GM21381 (cell line): ENCODE results near the gene CLIP2.
"Not testable (repeated sequence)": the region's sequence is repeated elsewhere in the genome, so short reads cannot be mapped to it uniquely, and the experiment has no call there.

ENCODE experiments used
- ATAC-seq: cut with Tn5 transposase; IDR thresholded peaks from one replicate; pipeline ENCODE4 v1.9.1; 2021; ENCODE audit warnings: mild to moderate bottlenecking, moderate library complexity; ENCODE audit not compliant: unreplicated experiment

CLIP2 gene

DNA sequence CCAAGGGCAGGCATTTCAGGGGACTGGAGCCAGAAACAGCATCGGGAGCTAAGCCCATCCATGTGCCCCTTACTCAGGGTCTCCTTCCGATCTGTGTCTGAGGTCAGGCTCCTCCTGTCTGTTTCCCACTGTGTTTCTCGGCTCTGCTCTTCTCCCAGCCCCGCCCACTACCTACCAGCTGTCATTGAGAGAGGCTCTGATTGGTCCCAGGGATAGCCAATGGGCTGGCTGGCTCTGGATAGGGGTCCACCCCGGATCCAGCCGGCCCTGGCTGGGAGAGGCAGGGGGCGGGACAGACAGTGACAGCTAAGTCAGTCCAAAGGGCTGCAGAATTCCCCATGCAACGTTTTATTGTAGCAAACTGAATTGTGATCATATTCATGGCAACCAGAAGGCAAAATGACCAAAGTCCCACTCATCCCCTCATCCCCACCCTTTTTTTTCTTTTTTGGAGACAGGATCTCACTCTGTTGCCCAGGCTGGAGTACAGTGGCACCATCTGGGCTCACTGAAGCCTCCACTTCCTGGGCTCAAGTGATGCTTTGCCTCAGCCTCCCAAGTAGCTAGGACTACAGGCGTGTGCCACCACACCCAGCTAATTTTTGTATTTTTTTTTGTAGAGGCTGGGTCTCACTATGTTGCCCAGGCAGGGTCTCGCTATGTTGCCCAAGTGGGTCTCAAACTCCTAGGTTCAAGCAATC lies 76.3 kb downstream of the CLIP2 start:
- no peak for ATAC-seq

DNA sequence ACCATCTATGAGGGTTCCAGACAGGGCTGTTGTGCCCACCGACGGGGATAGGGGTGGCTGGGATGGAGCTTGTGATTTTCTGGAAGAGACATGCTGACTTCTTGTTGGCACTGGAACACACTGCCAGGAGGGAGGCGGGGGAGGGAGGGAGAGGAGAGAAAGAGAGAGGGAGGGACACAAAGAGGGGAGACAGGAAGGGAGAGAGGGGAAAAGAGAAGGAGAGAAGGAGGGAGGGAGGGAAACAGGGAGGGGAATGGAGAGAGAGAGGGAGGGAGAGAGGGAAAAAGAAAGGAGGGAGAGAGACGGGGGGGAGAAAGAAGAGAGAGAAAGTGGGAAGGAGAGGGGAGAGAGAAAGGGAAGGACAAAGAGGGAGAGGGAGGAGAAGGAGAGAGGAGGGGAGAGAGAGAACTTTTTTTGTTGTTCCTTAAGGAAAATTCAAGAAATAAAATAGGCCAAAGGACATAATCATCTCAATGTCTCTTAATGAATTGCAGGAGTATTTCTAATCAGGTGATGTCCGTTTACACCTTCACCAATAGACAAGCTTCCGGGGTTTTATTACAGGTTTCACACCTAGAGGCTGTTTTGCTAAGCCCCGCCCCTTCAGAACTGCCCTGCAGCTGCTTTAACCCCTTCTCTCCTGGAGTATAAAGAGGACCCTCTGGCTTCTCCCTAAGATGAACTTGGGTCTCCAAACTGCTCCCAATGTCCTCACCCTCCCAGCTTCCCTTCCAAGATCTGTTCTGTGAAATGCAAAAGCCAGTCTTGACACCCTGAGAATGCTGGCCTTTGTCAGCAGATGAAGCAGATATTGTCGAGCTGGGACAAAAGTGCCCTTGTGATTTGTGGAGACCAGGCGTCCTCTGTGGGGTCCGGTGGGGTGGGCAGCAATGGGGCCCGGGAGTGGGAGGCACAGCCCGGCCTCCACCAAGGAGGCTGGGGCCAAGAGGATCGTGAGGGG lies 82.5 kb downstream of the CLIP2 start:
- ATAC-seq = no peak

DNA sequence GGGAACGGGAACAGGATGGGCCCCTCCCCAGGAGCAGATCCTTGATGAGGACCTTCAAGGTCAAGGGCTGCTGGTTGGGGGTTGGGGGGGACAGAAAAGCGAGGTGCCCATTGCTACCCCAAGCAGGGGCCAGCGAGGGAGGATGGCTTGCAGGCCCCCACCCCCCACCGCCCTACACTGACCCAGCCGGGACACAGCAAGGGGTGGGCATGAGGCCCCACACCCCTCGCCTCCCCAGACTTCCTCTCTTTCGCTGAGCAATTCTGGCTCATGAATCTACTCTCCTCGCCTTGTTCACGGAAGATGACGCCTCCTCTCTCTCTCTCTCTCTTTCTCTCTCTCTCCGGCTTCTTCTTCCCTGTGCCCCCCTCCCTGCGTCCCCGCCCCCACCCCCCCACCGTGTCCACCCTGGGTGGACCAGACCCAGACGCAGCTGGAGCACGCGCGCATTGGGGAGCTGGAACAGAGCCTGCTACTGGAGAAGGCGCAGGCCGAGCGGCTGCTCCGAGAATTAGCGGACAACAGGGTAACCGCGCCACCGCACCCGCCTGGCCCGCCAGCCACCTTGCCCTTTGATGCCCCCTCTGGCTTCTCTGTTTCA lies 83.4 kb downstream of the CLIP2 start:
- ATAC-seq = no peak

DNA sequence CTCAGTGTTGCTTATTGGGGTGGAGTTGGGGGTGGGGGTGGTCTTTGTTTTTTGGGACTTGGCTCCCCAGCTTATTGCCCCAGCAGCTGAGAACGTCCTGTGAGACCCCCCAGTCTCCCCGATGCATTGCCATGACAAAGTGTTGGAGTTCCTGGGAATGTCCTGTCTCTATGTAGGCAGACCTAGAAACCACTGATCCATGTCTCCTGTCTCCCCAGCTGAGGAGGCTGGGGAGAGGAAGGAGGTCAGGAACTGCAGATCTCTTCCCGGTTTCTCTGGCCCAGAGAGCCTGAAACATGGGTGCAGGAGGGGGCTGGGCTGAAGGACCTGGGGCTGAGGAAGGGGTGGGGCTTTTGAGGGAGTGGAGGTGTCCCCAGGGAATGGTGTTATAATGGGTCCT lies 84.3 kb downstream of the CLIP2 start:
- no peak for ATAC-seq

DNA sequence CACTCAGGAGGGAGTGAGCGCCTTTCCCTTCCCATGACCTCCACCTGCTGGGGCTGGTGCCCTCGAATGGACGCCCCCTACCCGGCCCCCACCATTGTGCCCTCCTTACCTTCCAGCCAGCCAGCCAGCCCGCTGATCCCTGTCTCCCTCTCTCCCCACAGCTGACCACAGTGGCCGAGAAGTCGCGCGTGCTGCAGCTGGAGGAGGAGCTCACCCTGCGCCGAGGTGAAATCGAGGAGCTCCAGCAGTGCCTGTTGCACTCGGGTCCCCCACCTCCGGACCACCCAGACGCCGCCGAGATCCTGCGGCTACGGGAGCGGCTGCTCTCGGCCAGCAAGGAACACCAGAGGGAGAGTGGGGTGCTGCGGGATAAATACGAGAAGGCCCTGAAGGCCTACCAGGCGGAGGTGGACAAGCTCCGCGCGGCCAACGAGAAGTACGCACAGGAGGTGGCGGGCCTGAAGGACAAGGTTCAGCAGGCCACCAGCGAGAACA lies 86.6 kb downstream of the CLIP2 start:
- no peak for ATAC-seq

DNA sequence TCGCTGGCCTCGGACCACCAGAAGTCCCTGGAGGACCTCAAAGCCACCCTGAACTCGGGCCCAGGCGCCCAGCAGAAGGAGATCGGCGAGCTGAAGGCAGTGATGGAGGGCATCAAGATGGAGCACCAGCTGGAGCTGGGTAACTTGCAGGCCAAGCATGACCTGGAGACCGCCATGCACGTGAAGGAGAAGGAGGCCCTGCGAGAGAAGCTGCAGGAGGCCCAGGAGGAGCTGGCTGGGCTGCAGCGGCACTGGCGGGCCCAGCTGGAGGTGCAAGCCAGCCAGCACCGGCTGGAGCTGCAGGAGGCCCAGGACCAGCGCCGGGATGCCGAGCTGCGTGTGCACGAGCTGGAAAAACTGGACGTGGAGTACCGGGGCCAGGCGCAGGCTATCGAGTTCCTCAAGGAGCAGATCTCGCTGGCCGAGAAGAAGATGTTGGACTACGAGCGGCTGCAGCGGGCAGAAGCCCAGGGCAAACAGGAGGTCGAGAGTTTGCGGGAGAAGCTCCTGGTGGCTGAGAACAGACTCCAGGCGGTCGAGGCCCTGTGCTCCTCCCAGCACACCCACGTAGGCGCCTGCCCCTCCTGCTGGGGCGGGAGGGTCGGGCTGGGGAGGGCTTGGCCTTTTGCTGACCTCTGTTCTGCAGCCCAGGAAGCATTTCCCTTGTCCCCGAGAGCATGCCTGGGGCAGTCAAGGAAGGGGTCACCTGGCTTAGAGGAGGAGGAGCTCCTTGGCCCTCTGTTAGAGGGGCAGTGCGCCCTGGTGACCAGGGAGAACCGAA lies 87.2 kb downstream of the CLIP2 start:
- no peak for ATAC-seq

DNA sequence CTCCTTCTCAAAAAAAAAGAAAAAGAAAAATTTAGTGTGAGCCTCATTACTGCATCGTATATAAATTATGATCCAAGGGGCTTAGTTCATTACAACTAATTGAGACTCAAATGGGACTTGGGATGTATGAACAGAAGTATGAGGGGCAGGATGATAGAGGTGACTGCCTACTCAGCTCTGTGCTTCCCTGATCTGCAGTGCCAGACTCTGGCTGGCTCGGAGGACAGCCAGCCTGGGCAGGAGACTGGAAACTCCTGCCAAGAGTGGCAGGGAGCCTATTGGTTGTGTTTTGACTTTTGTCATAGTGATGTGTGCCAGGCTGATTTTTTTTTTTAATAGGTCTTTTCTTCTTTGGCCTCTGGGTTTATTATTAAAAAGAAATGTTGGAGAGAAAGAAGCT lies 90.7 kb downstream of the CLIP2 start:
- no peak for ATAC-seq

DNA sequence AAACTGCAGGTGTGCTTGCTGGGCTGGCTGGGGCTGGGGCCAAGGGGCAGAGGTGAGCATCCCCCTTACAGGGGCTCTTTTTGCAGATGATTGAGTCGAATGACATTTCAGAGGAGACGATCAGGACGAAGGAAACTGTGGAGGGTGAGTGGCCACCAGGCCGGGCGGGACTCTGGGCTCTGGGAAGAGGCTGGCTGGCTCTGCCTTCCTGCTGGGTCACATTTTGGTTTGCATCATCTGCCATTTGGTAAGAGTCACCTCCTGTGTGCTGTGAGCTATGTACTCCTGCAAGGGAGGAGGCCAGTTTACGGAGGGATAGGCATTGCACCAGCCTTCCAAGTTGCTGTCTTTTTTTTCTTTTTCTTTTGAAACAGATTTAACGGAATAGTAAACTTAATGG lies 91.5 kb downstream of the CLIP2 start:
- ATAC-seq = no peak

DNA sequence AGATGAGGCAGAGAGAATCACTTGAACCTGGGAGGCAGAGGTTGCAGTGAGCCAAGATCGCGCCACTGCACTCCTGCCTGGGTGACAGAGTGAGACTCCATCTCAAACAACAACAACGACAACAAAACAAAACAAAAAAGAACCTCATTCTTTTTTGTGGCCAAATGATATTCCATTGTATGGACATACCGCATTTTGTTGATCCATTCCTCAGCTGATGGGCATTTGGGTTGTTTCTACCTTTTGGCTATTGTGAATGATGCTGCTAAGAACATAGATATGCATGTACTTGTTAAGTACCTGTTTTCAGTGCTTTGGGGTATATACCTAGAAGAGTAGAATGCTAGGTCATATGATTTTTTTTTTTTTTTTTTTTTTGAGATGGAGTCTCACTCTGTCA lies 94.9 kb downstream of the CLIP2 start:
- ATAC-seq = not testable (repeated sequence)

DNA sequence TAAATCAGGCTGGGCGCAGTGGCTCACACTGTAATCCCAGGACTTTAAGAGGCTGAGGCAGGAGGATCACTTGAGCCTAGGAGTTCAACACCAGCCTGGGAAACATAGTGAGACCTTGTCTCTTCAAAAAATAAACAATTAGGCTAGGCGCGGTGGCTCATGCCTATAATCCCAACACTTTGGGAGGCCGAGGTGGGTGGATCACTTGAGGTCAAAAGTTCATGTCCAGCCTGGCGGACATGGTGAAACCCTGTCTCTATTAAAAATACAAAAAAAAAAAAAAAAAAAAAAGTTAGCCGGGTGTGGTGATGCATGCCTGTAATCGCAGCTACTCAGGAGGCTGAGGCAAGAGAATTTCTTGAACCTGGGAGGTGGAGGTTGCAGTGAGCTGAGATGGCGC lies 95.6 kb downstream of the CLIP2 start:
- not testable (repeated sequence) for ATAC-seq

DNA sequence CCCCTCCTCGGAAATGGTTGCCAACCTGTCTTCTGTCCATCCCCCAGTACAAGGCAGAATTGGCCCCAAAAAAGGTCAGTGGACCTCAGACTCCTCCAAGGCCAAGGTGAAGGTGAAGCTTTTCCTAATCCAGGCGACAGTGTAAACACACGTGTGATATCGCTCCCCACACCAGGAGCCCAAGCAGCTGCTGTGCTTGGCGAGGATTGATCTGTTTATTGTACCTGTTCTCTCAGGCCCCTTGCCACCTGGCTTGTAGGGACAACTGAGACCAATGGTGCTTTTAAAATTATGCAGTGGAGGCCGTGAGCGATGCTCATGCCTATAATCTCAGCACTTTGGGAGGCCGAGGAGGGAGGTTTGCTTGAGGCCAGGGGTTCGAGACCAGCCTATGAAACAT lies 98.4 kb downstream of the CLIP2 start:
- ATAC-seq = no peak

DNA sequence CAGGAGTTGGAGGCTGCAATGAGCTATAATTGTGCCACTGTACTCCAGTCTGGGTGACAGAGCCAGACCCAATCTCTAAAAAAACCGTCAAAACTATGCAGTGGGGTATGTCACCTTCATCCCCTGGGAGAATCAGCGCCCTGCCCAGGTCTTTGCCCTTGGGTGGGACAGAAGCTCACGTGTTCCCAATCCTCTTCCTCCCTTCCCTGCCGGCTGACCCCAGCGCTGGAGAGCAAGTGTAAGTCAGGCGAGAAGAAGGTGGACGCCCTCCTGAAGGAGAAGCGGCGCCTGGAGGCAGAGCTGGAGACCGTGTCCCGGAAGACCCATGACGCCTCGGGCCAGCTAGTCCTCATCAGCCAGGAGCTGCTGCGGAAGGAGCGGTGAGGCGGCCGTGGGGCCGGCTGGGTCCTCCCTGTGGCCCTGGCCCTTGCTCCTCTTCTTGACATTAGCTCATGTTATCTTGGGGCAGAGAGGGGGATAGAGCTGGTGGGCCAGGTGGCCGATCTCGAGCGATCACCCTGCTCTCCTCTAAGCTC lies 99.7 kb downstream of the CLIP2 start:
- no peak for ATAC-seq

DNA sequence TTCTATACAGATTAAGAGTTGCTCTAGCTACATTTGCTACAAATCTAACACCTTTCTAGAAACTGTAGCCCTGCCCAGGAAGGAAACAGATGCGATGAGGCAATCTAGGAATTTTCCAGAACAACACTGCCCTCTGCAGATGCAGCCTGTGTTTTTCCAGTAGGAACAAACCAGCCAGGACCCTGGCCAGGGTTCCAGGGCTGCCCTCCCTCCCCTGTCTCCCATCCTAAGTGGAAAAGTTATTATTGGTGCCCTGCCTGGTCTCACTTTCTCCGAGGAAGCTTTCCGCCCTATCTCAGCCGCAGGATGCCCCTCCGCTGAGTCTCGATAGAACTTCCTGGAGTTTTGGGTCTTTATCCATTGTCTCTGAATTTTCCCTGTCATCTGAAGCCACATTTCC lies 104.5 kb downstream of the CLIP2 start:
- ATAC-seq = not testable (repeated sequence)

DNA sequence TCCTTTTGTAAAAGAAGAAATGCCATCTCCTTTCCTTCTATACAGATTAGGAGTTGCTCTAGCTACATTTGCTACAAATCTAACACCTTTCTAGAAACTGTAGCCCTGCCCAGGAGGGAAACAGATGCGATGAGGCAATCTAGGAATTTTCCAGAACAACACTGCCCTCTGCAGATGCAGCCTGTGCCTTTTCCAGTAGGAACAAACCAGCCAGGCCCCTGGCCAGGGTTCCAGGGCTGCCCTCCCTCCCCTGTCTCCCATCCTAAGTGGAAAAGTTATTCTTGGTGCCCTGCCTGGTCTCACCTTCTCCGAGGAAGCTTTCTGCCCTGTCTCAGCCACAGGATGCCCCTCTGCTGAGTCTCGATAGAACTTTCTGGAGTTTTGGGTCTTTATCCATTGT lies 105.4 kb downstream of the CLIP2 start:
- not testable (repeated sequence) for ATAC-seq

DNA sequence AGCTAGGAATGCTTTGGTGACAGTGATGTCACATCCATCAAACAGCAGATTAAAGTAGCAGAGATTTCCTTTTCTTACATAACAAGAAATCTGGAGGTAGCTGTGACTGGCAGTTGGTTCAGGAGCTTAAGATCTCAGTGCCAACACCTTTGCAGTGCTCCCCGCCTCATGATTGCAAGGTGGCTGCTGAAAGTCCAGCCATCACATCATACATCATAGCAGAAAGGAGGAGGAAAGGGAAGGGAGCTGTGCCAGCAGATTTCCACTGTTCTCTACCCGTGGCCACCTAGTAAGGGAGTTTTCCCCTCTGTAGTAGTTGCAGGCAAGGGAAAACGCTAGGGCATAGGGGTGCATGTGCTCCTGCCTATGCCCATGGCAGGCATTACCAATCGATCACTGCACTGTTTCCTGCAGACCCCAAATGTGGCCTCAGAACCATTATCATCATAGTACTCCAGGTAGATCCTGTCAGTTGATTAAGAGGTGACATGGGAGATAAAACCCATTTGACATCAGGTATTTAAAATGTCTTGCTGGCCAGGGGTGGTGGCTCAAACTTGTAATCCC lies 106.6 kb downstream of the CLIP2 start:
- ATAC-seq = no peak

DNA sequence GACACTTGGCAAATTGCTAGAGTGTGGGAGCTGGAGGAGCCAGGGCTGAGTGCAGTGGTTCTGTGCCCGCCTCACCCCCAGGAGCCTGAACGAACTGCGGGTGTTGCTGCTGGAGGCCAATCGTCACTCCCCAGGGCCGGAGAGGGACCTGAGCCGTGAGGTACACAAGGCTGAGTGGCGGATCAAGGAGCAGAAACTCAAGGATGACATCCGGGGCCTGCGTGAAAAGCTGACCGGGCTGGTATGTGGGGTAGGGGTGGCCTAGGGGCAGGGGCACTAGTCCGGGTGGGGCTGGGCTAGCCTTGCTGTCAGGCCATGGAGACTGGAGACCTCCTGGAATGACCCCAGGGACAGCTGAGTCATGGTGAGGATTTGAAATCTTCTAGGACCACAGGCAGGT lies 107.8 kb downstream of the CLIP2 start:
- no peak for ATAC-seq

DNA sequence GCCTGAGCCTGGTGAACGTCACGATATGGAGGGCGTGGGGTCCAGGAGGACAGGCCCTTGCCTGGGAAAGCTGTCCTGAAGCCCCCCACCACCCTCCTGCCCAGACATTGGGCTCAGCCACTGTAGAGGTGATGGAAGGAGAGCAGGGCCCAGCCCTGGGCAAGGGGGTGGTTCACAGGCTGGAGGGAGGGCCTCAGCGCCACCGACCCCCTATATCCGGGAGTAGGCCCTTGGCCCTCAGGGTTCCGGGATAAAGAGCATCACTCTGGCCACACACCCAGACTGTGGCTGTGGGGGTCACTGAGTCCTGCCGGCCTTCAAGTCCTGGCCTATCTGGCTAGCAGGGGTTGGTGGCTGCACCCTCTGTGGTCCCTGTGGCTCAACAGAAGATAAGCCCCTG lies 109.2 kb downstream of the CLIP2 start:
- no peak for ATAC-seq

DNA sequence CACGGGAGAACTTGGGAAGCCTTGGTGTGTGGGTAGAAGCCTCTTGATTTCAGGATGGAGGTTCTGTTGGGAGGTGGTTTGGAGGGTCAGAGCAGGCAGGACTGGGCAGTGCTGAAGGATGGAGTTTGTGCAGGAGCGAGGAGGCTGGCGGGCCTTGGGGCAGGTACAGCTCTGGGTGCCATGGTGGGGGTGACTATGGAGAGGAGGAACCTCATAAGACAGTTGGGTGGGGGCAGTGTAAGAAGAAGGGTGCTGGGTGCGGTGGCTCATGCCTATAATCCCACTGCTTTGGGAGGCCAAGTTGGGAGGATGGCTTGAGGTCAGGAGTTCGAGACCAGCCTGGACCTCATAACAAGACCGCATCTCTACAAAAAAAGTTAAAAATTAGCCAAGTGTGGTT lies 109.8 kb downstream of the CLIP2 start:
- ATAC-seq = no peak

DNA sequence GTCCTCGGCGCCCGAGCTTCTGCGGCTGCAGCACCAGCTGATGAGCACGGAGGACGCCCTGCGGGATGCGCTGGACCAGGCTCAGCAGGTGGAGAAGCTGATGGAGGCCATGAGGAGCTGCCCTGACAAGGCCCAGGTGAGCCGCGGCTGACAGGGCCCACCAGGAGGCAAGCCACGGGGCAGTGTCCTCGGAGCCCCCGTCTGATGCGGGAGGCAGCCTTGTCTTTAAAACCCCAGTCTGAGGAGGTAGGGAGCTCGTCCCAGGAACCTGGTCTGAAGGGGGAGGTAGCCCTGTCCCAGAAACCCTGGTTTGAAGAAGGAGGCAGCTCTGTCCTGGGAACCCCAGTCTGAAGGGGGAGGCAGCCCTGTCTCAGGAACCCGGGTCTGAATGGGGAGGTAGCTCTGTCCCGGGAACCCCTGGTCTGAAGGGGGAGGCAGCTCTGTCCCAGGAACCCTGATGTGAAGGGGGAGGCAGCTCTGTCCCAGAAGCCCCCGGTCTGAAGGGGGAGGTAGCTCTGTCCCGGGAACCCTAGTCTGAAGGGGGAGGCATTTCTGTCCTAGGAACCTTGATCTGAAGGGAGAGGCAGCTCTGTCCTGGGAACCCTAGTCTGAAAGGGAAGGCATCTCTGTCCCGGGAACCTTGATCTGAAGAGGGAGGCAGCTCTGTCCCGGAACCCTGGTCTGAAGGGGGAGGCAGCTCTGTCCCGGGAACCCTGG lies 111.4 kb downstream of the CLIP2 start:
- no peak for ATAC-seq
